ENCODE results near the gene FYN.

GRCh38 chr6:111875741-111876140, 2.5 kb upstream of the FYN start:
- TF ChIP-seq RAD21 (conservative IDR thresholded peaks at IDR 0.05 in 1 of 2, IDR thresholded peaks at IDR 0.05 in 1 of 2) (no peak), POLR2A (IDR thresholded peaks at IDR 0.05; ENCODE audit: low read length) (no peak), BHLHE40 (IDR thresholded peaks at IDR 0.05; ENCODE audit: low read depth, low read length) (no peak), RNF2 (IDR thresholded peaks at IDR 0.05; ENCODE audit: borderline replicate concordance, low read depth) (no peak)
- TF ChIP-seq, protein P1, sequence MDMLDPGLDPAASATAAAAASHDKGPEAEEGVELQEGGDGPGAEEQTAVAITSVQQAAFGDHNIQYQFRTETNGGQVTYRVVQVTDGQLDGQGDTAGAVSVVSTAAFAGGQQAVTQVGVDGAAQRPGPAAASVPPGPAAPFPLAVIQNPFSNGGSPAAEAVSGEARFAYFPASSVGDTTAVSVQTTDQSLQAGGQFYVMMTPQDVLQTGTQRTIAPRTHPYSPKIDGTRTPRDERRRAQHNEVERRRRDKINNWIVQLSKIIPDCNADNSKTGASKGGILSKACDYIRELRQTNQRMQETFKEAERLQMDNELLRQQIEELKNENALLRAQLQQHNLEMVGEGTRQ (IDR thresholded peaks at IDR 0.05), result no peak
